ENCODE data around the gene GRPEL1.
A peak's percentile ranks its signal among the peaks of the same experiment; 100 is the strongest.

Gene GRPEL1

DNA sequence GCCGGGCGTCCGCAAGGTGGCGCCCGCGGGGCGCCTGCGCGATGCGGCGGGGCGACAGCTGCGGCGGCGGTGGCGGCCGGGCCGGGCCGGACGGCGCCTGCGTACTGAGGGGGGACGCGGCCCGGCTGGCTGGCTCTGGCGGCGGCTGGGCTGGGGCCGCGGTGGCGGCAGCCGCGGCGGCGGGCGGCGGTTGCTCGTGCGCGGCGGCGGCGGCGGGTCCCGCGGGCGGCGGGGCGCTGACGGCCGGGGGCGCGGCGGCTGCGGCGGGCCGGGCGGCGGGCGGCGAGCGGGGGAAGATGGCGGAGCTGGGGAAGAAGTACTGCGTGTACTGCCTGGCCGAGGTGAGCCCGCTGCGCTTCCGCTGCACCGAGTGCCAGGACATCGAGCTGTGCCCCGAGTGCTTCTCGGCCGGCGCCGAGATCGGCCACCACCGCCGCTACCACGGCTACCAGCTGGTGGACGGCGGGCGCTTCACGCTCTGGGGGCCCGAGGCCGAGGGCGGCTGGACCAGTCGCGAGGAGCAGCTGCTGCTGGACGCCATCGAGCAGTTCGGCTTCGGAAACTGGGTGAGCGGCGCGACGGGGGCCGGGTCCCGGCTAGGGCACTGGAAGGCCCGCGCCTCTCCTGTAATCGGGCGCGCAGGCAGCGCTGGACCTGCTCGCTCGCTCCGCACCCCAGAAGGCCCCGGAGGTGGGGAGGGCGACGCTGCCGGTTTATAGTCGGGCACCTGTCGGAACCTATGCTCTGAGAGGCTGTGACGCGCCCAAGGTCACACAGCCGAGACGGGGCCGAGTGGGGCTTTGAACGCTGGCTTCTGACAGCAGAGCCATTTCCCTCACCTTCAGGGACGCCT is 24.4 kb downstream of the GRPEL1 start, which contains the start of gene TADA2B:
TSS of gene TADA2B (plus strand) at position 89 of the 853 bp plus-strand sequence. CDS start at position 297, 208 bp downstream.
- DNase-seq = peak in 1 of 2 experiments; percentile 4

DNA sequence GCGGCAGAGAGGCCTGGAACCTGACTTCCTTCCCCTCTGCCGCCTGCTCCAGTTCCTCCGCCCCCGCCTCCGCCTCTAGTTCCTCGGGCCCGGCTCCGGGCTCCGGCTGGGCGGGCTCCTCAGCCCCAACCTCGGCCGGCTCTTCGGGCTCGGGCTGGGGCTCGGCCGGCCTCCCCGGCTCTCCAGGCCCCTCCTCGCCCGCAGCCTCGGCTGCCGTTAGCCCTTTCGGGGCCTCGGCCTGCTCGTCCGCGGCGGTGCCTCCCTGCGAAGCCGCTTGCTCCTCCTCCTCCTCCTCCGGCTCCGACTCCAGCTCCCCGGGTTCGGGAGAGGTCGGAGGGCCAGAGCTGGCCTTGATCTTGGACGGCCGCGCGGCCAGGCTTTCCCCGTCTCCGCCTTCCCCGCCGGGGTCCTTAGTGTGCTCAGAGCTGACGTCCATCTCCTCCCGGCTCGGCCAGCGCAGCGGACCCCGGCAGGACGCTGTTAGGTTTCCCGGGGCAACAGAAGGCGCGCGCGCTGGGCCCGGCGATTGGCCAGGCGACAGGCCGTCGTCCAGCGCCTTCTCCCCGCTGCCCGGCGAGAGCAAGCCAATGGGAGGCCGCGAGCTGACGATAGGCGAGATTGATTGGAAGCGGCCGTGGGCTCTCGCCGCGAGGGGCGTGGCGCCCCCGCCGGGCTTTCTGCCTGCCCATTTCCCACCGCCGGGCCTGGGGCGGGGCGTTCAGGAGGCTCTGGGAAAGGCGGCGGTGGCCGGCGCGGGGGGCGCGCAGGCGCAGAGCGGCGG is 25.2 kb downstream of the GRPEL1 start:
- DNase-seq = peak; percentile 74 to 96

DNA sequence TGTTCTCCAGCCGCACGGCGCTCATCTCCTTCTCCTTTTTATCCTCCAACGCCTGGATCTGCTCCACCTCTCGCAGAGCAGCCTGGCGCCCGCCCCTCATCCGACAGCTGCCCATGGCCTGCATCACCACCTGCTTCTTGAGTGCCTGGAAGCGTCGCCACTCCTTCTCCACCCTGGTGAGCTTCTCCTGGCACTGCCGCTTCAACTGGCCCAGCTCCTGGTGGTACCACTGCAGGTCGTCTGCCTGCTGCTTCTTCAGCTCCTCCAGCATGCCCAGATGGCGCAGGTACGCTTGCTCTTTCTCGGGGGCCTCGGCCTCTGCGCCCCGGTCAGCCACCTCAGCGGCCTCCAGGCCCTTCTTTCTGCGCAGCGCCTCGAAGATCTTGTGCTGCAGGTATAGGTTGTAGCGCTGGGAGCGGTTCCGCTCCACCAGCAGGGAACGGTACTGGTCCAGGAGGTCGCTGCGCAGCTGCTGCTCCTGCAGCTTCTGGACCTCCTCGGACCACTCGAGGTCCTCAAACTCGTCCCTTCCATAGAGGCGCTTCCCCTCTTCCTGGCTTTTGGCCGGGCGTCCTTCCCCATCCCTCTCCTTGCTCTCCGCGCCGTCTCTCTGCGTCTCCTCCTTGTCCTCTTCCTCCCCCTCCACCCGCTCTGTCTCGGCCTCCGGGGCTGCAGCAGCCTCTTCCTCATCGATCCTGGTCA is 25.9 kb downstream of the GRPEL1 start:
- DNase-seq = peak in 1 of 2 experiments; percentile 2

DNA sequence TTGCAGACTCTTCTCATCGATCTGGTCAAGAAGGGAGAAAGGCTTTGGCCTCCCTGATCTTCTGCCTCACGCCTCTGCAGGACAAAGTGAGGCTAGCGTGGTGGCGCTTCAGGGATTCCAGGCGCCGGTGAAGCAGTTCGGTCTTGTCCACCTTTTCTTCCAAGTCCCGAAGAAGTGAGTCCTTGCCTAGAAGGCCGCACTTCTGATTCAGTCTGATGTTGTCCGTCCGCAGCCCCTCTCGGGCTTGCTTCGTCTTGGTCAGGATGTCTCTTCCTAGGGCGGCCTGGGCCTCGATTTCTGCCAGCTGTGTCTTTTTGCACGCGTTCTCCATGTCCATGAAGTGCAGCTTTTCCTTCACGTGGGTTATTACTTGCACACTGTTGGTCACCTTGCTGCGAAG is 26.6 kb downstream of the GRPEL1 start:
- no peak for DNase-seq

DNA sequence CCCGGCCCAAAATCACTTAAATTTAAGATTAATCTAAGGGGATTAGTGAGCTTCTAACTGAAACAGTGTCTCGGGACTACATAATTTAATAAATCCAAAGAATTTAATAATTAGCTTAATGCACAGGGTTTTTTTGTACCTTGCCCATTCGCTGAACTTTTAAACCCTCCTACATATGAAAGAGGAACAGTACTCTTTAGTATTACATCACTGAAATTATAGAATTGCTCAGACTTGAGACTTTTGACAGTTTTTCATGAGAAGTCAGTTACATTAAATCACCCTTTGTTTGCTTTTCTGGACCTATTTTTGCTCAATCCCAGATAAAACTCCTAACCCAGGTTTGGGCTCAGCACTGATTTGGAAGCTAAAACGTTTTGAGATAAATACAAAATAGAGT is 27.1 kb downstream of the GRPEL1 start:
- DNase-seq = no peak

DNA sequence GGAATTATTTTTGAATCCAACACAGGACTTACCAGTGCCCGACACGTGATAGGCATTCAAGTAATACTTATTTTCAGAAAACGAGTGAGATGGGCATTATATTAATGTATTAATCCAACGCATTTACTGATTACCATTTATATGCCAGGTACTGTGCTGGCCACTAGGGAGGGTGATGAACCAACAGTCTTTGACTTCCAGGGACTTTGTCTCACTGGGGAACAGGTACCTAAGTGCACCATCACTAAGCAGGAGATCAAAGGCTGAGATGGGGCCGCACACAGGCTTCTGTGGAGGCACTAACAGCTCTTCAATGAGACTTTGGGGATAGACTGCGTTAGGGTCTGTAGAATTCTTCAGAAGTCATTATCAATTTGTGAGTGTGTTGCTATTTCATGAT is 30.4 kb downstream of the GRPEL1 start:
- no peak for DNase-seq

DNA sequence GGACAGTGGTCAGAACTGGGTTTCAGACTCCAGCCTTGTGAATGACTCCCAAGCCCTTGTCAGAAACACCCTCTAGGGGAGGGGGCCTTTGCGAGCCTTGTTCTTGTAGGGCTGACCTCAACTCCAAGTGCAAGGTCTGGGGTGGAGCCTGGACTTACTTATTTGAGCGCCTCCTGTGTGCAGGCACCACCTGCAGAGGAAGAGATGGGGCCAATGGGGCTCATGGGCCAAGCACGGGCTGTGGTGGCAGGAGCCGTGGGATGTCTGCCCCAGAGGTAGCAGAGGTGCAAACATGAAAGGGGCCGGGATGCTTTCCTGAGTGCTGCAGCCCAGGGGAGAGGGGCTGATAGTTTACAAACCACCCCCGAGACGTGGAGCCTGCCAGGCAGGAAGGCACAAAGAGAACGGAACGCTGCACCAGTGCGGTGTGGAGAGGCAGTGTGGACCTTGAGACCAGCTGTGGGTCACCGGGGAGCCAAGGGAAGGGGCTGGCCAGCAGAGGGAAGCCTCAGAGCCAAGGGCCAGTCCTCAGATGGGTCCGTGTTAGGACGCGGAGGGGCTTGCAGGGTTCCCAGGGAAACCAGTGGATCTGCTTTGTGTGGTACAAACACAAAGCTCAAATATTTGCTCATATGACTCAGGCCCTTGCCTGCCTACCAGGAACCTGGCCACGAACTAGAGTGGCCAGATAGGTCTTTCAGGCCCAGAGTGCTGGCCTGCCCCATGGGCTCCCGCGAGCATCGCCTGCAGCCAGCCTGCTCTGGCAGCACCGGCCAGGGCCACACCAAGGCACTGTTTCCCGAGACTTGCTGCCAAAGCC is 33.4 kb downstream of the GRPEL1 start:
- no peak for DNase-seq

DNA sequence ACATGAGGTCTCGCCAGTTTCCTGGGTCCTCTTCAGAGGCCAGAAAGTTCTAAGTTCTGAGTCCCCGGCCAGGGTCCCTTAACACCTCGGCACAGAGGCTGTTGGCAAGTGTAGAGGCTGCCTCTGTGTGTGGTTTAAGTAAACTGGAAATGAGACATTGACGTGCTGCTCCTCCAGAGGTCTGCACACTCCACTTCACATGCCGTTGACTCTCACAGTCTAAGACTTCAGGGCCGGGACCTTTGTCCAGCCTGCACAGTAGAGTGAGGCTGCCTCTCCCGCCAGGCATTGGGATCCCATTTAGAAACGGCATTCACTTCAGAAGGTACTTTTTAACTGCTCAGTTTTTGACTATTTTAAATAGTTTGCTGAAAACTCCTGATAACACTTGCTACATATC is 35.3 kb downstream of the GRPEL1 start:
- DNase-seq = no peak

DNA sequence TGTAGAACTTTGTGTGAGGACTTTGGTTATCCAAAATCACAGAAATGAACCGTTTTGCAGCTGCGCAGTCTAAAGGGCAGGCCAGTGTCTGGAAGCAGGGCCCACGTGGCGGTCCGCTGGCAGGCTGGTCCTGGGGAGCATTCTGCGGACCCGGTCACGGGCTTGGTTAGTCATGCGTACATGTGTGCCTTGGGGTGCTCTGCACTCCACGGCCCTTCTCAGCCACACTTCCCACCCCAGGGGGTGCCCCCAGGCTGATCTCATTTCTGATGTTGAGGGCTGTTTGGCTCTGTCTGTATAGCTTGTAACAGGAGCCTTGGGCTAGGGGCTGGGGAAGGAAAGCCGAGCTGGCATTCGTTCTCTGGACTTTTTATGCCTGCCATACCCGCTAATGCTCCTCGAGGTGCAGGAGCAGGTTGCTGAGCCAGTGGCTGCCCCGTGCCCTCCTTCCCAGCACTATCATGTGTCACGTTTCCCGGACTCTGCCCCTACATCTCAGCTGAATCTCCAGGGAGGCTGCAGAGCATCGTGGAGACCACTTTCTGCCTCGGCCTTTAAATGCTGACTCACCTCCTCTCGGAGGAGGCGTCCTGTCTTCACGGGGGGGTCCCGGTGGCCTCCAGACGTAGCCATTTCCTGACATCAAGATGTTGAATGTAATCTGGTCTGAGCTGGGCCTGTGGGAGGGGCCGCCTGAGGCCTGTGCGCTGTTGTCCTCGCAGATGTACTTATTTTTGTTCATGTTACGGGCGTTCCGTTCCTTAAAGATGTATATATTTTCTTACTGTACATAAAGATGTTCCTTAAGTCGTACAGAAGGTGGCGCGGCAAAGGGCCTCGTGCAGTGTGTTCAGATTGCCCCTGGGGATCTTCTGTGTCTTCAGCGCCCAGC is 36.1 kb downstream of the GRPEL1 start:
- DNase-seq = no peak

DNA sequence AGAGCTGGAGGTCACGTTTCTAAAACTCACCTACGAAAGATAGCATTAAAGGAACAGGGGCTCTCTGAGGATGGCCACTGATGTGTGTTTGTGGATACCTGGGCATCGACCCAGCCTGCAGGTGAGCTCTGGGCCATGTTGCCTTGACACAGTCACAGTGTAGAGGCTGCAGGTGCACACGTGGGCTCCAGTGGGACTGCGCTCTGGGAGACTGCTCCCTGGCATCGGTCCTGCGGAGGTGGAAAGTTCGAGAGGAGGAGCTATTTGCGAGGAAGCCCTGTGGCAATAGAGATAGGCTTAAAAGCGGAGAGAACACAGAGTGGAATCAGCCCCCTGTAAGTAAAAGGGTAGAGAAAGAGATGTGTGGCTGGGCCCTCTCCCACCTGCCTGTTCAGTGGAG is 37.0 kb downstream of the GRPEL1 start:
- DNase-seq = no peak

DNA sequence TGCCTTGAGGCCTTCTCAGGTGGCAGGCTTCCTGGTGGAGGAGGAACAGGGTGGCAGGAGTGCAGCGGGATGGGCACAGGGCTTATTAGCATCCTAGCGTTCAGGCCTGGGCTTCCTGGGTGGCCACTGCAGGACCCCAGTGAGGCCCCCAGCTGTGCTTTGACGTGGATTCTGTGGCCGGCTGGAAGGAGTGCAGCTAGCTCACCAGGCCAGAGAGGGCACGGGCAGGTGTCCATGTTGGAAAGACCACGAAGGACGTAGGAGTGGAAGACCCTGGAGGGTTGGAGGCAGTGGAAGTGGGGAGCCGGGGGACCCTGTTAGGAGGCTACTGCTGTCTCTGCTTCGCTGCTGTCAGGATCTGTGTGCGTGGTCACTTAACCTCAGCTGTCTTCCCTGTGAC is 37.9 kb downstream of the GRPEL1 start:
- no peak for DNase-seq

DNA sequence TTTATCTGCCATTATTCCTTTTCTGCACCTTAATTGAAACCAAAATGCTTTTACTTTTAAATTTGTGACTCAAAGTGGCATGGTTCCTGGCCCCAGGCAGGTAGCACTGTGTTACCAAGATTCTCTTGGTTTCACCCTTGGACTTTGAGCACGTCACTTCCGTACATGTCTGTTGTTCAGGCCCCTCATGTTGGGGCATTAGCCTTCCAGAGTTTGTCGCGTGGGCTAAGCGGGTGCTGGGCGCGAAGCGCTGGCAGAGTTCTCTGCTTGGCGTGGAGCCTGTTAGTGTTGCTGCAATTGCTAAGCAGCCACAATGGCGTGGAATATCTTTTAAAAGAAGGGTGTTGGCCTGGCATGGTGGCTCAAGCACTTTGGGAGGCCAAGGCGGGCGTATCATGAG is 38.7 kb downstream of the GRPEL1 start:
- no peak for DNase-seq

DNA sequence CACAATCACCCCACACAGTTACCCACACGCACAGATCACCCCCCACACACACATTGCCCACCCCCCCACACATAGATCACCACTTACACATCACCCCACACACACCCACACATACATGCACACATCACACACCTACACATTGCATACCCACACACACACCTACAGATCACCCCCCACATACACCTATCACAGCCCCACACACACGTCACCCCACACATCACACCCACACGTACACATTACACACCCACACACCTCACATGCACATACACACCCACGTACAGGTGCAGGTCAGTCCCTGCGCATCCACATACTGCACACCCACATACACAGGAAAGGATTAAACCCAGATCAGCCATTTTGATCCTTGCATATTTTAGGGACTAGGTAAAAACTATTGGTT is 40.0 kb downstream of the GRPEL1 start:
- no peak for DNase-seq

DNA sequence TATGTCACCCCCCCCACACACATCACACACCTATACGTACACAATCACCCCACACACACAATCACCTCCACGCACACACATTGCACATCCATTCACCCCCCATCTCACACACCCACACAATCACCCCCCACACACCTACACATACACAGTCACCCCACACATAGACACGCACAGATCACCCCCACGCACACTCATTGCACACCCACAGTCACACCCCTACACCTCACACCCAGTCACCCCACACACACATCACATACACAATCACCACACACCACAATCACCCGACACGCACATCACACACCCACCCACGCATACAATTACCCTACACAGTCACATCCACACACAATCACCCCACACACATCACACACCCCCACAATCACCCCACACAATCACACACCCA is 40.6 kb downstream of the GRPEL1 start:
- DNase-seq = no peak

DNA sequence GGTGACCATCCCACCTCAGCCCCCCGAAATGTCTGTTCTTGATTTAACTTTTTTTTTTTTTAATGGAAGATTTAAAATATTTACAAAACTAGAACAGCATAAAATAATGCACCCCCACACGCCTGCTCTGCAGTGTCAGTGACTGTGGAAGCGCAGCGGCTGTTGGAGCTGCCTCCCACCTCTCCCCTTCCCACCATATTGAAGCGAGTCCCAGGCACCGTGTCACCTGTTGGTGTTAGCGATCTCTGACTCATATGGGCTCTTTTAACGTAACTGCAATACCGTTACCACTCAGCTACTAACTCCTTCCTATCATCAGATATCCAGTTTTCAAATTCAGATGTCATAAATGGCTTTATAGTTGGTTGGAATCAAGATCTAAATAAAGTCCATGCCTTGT is 41.8 kb downstream of the GRPEL1 start:
- DNase-seq = no peak

DNA sequence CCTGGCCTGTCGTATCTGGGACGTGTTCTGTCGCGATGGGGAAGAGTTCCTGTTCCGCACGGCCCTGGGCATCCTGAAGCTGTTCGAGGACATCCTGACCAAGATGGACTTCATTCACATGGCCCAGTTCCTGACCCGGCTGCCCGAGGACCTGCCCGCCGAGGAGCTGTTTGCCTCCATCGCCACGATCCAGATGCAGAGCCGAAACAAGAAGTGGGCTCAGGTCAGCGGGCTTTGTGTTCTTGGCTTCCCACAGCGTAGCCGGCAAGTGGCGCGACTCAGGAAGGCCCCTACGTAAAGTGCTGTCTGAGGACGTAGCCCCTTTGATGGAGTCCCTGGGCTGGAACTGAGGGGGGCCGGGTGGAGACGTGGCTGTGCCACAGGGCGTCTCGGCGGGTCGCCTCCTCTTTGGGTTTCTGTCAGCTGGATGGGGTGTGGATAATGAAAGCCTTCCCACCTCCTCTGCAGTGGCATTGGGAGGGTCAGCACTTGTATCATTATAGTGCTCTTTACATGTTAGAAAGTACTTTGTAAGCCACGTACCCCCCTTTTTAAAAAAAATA is 42.7 kb downstream of the GRPEL1 start:
- no peak for DNase-seq

DNA sequence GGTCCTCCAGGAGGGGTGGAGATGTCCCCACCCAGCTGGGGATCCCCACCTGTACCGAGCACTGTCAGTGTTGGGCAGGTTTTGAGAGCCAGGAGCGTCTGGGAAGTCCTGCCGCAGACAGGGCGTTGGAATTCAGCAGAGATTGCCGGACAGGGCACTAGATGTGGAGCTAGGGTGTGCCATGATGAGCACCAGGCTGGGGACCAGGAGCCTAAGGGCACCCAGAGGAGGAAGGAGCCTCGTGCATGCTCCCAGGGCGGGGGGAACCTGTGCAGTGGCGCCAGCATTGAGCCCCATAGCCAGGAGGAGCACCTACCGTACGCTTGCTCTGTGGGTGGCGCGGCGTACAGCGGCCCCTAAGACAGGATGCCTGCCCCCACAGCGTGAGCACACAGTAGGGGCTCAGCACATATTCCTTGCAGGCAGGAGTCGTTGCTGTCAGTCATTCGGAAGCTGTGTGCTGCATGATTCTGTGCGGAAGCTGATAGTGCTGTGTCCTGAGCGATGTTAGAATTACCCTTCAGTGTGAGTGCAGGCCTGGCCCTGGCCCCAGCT is 43.5 kb downstream of the GRPEL1 start:
- DNase-seq = no peak

DNA sequence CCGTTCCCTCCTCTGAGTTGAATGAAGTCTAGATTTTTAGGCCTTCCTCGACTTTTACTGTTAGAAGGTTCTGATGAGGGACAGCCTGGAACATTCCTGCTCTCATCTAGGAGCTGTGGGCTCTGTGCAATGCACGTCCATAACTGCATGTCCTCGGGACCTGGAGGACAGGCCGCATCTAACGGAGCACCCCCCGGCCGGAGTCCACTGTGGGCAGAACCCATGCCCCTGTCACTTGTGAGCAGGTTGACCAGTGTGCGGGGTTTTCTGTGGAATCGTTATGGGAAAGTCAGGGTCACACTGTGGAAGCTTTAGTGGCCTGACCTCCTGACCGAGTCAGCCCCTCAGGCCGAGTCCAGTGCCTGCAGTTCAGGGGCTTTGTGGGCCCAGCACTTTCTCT is 44.0 kb downstream of the GRPEL1 start:
- no peak for DNase-seq

DNA sequence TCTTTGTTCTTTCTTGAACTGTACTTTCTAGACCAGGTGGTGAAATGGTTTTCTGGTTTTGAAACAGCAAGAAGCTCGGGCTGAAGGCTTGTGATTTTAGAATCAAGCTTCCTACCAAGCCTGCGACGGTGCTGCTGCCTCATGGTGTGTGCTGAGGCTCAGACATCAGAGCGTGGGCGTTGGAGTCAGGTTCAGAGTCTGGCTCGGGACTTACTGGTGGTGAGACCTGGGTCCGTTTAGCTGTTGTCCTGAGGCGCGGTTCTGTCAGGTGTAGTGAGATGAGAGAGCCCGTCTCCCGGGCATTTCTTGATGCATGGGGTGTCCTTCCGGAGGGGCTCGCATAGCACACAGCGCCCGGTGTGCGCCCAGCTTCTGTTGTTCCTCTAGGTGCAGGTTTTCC is 44.4 kb downstream of the GRPEL1 start:
- DNase-seq = no peak

DNA sequence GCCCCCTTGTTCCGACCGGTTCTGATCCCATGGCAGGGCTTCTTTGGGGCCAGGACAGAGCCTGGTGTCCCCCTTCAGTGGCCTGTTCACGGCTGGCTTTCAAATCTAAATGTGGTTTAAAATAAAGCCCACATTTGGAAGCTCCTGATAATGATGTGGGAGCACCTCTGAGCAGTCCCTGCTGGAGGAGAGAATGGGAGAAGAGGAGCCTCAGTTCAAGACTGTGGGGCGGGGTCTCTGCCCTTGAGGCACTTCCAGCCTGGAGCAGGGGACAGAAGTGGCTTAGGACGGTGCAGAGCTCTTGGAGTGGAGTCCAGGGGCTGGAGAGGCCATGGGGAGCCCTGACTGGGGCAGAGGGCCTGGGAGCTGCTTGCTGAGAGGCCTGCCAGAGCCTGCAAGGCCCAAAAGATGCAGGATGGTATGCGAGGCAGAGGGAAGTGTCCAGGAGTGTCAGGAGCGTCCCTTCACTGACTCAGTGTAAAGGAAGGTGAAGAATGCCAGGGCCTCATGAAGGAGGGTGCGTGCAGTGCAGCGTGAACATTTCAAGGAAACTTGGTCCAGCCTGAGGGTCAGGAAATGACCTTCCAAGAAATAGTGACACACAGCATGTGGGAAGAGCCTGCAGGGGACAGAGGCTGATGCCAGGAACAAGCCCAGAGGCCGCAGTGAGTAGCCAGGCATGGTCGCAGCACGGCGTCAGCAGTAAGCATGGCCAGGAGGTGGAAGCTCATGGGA is 45.8 kb downstream of the GRPEL1 start:
- no peak for DNase-seq

Data from NCI-H446 (cell line).